ENCODE results near the gene SEPTIN12. TPM values are rescaled to one million over a fixed set of nuclear protein-coding genes. Genes with fewer than 3 reads are reported as not detected.

SEPTIN12 gene
- total and polyA plus RNA-seq, 7 donors = 2.5 TPM; not detected in 6

GRCh38 chr16:4792951-4793513 lies 4.9 kb upstream of the SEPTIN12 start:
- H3K4me1 ChIP-seq = no peaks in the 10 kb centered on the region
- H3K9me3 ChIP-seq = no peaks in the 10 kb centered on the region
- no peak overlapping the region for H3K27ac ChIP-seq
- no peaks in the 10 kb centered on the region for H3K27me3 ChIP-seq
- 81 to 85% methylated on average over 13 of the region's 13 CpGs for WGBS, 2 donors
- intact Hi-C loops (cut with DNase I) = no loop called here
- H3K4me3 ChIP-seq = no peak overlapping the region
- peaks cover 0 to 16% (median 5%) of the 10 kb centered on the region in 4 donors for H3K36me3 ChIP-seq
- DNase-seq = no peak
- no peak for TF ChIP-seq POLR2AphosphoS5 (IDR thresholded peaks at IDR 0.05)
- no peak for TF ChIP-seq EP300 (IDR thresholded peaks at IDR 0.05)
- TF ChIP-seq CTCF (IDR thresholded peaks at IDR 0.05) = no peak
- TF ChIP-seq POLR2A (IDR thresholded peaks at IDR 0.05) = no peak

DNA sequence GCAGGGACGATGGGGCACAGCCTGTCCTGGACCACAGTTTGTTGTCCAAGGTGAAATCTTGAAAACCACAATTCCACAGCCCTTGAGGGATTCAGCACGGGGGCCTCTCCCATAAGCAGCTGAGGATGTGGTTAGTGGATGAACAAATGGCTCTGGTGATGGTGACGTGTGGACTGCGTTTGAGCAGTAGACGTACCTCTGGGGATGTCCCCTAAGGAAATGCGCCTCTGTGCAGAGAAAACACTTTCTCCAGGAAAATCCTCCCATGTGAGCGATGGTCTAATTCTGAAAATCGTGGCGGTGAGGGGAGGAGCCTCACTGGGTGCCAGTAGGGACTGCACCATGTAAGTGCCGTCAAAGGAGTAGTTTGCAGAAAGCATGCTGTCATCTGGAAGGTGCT lies 2.7 kb upstream of the SEPTIN12 start:
- Histone ChIP-seq H3K27ac (no peak overlapping the region), H3K4me1 (no peaks in the 10 kb centered on the region), H3K27me3 (no peaks in the 10 kb centered on the region), H3K36me3 (no peaks in the 10 kb centered on the region), H3K9me3 (no peaks in the 10 kb centered on the region), H3K4me3 (no peak overlapping the region)
- WGBS, 2 donors = 68 to 87% methylated on average over 10 of the region's 10 CpGs
- intact Hi-C loops (cut with DNase I) = no loop called here
- TF ChIP-seq CTCF (IDR thresholded peaks at IDR 0.05) = no peak
- no peak for TF ChIP-seq POLR2AphosphoS5 (IDR thresholded peaks at IDR 0.05)
- TF ChIP-seq EP300 (IDR thresholded peaks at IDR 0.05) = no peak
- TF ChIP-seq POLR2A (IDR thresholded peaks at IDR 0.05) = no peak
- no peak for DNase-seq

GRCh38 chr16:4790261-4790660 lies 2.1 kb upstream of the SEPTIN12 start:
- intact Hi-C loops (cut with DNase I) = no loop called here
- WGBS, 2 donors = 45 to 78% methylated on average over 10 of the region's 10 CpGs
- no peak for DNase-seq
- H3K9me3 ChIP-seq = no peaks in the 10 kb centered on the region
- no peak overlapping the region for H3K27ac ChIP-seq
- TF ChIP-seq POLR2A (IDR thresholded peaks at IDR 0.05) (no peak), POLR2AphosphoS5 (IDR thresholded peaks at IDR 0.05) (no peak), CTCF (IDR thresholded peaks at IDR 0.05) (no peak), EP300 (IDR thresholded peaks at IDR 0.05) (no peak)
- no peaks in the 10 kb centered on the region for H3K36me3 ChIP-seq
- H3K4me1 ChIP-seq = no peaks in the 10 kb centered on the region
- no peak overlapping the region for H3K4me3 ChIP-seq
- no peaks in the 10 kb centered on the region for H3K27me3 ChIP-seq

GRCh38 chr16:4788910-4789309 lies 765 bp upstream of the SEPTIN12 start:
- Histone ChIP-seq H3K9me3 (no peaks in the 10 kb centered on the region), H3K4me1 (no peaks in the 10 kb centered on the region), H3K27ac (no peak overlapping the region), H3K27me3 (no peaks in the 10 kb centered on the region), H3K36me3 (no peaks in the 10 kb centered on the region), H3K4me3 (no peak overlapping the region)
- WGBS, 2 donors = 78 to 88% methylated on average over 7 of the region's 7 CpGs
- no peak for TF ChIP-seq EP300 (IDR thresholded peaks at IDR 0.05)
- TF ChIP-seq POLR2A (IDR thresholded peaks at IDR 0.05) = no peak
- TF ChIP-seq CTCF (IDR thresholded peaks at IDR 0.05) = no peak
- TF ChIP-seq POLR2AphosphoS5 (IDR thresholded peaks at IDR 0.05) = no peak
- no peak for DNase-seq
- intact Hi-C loops (cut with DNase I) = no loop called here

DNA sequence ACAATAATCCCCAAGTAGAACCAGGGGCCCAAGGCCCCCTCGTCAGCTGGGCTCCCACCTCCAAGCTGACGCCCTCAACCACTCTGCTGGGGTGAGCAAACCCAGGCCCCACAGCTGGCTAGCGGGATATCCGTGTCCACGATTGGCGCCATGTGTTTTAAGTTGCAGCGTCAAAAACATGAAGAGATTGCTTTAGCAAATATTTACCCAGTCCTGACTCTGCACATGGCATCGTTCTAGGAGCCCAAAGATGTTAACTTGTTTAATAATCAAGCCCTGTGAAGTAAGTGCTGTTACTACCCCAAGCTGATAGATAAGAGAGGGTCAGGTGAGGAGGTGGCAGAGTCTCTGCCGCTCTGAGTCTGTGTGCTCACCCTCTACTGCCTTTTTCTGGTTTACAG lies 344 bp upstream of the SEPTIN12 start:
- Histone ChIP-seq H3K4me1 (no peaks in the 10 kb centered on the region), H3K27ac (no peak overlapping the region), H3K27me3 (no peaks in the 10 kb centered on the region), H3K4me3 (no peak overlapping the region), H3K36me3 (no peaks in the 10 kb centered on the region), H3K9me3 (no peaks in the 10 kb centered on the region)
- intact Hi-C loops (cut with DNase I) = no loop called here
- 13 to 51% methylated on average over 9 of the region's 9 CpGs for WGBS, 2 donors
- DNase-seq = no peak
- TF ChIP-seq POLR2A (IDR thresholded peaks at IDR 0.05) (no peak), EP300 (IDR thresholded peaks at IDR 0.05) (no peak), POLR2AphosphoS5 (IDR thresholded peaks at IDR 0.05) (no peak), CTCF (IDR thresholded peaks at IDR 0.05) (no peak)
